Stimulated activated CD8-positive, alpha-beta memory T cell treated with anti-CD3 and anti-CD28 coated beads, Interleukin-12 subunit alpha, Interleukin-12 subunit beta, amount 100 ng/mL, for 1 hour (primary cell): ENCODE measurements around the gene CCDC85A.

Experiments used
- DNase-seq: peaks from one replicate; pipeline ENCODE4 v3.0.0-alpha.2; 2020; ENCODE audit warnings: low read depth

The CCDC85A gene

GRCh38 chr2:56195563-56195962 is 11.8 kb downstream of the CCDC85A start:
- no peak for DNase-seq

GRCh38 chr2:56197816-56198215 is 14.0 kb downstream of the CCDC85A start:
- DNase-seq = no peak

GRCh38 chr2:56198936-56199335 is 15.1 kb downstream of the CCDC85A start:
- DNase-seq = no peak

- no peak for DNase-seq
Observed at GRCh38 chr2:56199492-56199891, 15.7 kb downstream of the CCDC85A start.

- DNase-seq = no peak
Observed at GRCh38 chr2:56202381-56203121, 18.8 kb downstream of the CCDC85A start.

- DNase-seq = no peak
Observed at GRCh38 chr2:56204556-56204955, 20.8 kb downstream of the CCDC85A start.

- DNase-seq = no peak
Observed at GRCh38 chr2:56206250-56206649, 22.5 kb downstream of the CCDC85A start.

GRCh38 chr2:56207760-56208159 is 24.0 kb downstream of the CCDC85A start:
- no peak for DNase-seq

- DNase-seq = no peak
Observed at GRCh38 chr2:56208380-56208779, 24.6 kb downstream of the CCDC85A start.

- no peak for DNase-seq
Observed at GRCh38 chr2:56209701-56210100, 25.9 kb downstream of the CCDC85A start.

- no peak for DNase-seq
Observed at GRCh38 chr2:56210291-56210690, 26.5 kb downstream of the CCDC85A start.

GRCh38 chr2:56211048-56211447 is 27.3 kb downstream of the CCDC85A start:
- DNase-seq = no peak

- no peak for DNase-seq
Observed at GRCh38 chr2:56215911-56216310, 32.1 kb downstream of the CCDC85A start.

- DNase-seq = no peak
Observed at GRCh38 chr2:56217106-56217505, 33.3 kb downstream of the CCDC85A start.

GRCh38 chr2:56222481-56222880 is 38.7 kb downstream of the CCDC85A start:
- DNase-seq = no peak

- DNase-seq = no peak
Observed at GRCh38 chr2:56224316-56224715, 40.5 kb downstream of the CCDC85A start.

GRCh38 chr2:56227811-56228210 is 44.0 kb downstream of the CCDC85A start:
- no peak for DNase-seq

- no peak for DNase-seq
Observed at GRCh38 chr2:56229397-56230060, 45.7 kb downstream of the CCDC85A start.

- DNase-seq = no peak
Observed at GRCh38 chr2:56230156-56230555, 46.4 kb downstream of the CCDC85A start.

GRCh38 chr2:56231361-56231760 is 47.6 kb downstream of the CCDC85A start:
- DNase-seq = no peak

- DNase-seq = no peak
Observed at GRCh38 chr2:56232912-56233311, 49.1 kb downstream of the CCDC85A start.

GRCh38 chr2:56234241-56234640 is 50.5 kb downstream of the CCDC85A start:
- no peak for DNase-seq

GRCh38 chr2:56239030-56239429 is 55.2 kb downstream of the CCDC85A start:
- no peak for DNase-seq

GRCh38 chr2:56239437-56239836 is 55.6 kb downstream of the CCDC85A start:
- DNase-seq = no peak
